ENCODE measurements around the gene FNBP1L.

Gene FNBP1L

GRCh38 chr1:93483606-93484005, 35.7 kb downstream of the FNBP1L start:
- in situ Hi-C loops (cut with HindIII; ENCODE audit: low sequenced_read_pairs): no loop called here

- in situ Hi-C loops (cut with HindIII; ENCODE audit: low sequenced_read_pairs): no loop called here
Observed at GRCh38 chr1:93488207-93488606, 40.3 kb downstream of the FNBP1L start.

GRCh38 chr1:93489756-93490155, 41.8 kb downstream of the FNBP1L start:
- in situ Hi-C loops (cut with HindIII; ENCODE audit: low sequenced_read_pairs): no loop called here

GRCh38 chr1:93490357-93490756, 42.4 kb downstream of the FNBP1L start:
- in situ Hi-C loops (cut with HindIII; ENCODE audit: low sequenced_read_pairs): no loop called here

GRCh38 chr1:93495911-93496310, 48.0 kb downstream of the FNBP1L start:
- in situ Hi-C loops (cut with HindIII; ENCODE audit: low sequenced_read_pairs): no loop called here

GRCh38 chr1:93496520-93496919, 48.6 kb downstream of the FNBP1L start:
- in situ Hi-C loops (cut with HindIII; ENCODE audit: low sequenced_read_pairs): no loop called here

GRCh38 chr1:93499075-93499474, 51.2 kb downstream of the FNBP1L start:
- in situ Hi-C loops (cut with HindIII; ENCODE audit: low sequenced_read_pairs): no loop called here

GRCh38 chr1:93499533-93499932, 51.6 kb downstream of the FNBP1L start:
- in situ Hi-C loops (cut with HindIII; ENCODE audit: low sequenced_read_pairs): no loop called here

- in situ Hi-C loops (cut with HindIII; ENCODE audit: low sequenced_read_pairs): no loop called here
Observed at GRCh38 chr1:93500275-93500674, 52.4 kb downstream of the FNBP1L start.

- in situ Hi-C loops (cut with HindIII; ENCODE audit: low sequenced_read_pairs): no loop called here
Observed at GRCh38 chr1:93501399-93501798, 53.5 kb downstream of the FNBP1L start.

- in situ Hi-C loops (cut with HindIII; ENCODE audit: low sequenced_read_pairs): no loop called here
Observed at GRCh38 chr1:93501829-93502369, 54.0 kb downstream of the FNBP1L start.

- in situ Hi-C loops (cut with HindIII; ENCODE audit: low sequenced_read_pairs): no loop called here
Observed at GRCh38 chr1:93502571-93502970, 54.7 kb downstream of the FNBP1L start.

GRCh38 chr1:93503163-93503562, 55.2 kb downstream of the FNBP1L start:
- in situ Hi-C loops (cut with HindIII; ENCODE audit: low sequenced_read_pairs): no loop called here

- in situ Hi-C loops (cut with HindIII; ENCODE audit: low sequenced_read_pairs): no loop called here
Observed at GRCh38 chr1:93503816-93504215, 55.9 kb downstream of the FNBP1L start.

- in situ Hi-C loops (cut with HindIII; ENCODE audit: low sequenced_read_pairs): no loop called here
Observed at GRCh38 chr1:93504247-93505033, 56.5 kb downstream of the FNBP1L start.

- in situ Hi-C loops (cut with HindIII; ENCODE audit: low sequenced_read_pairs): no loop called here
Observed at GRCh38 chr1:93506126-93506525, 58.2 kb downstream of the FNBP1L start.

- in situ Hi-C loops (cut with HindIII; ENCODE audit: low sequenced_read_pairs): no loop called here
Observed at GRCh38 chr1:93516164-93516563, 68.2 kb downstream of the FNBP1L start.

GRCh38 chr1:93518516-93518915, 70.6 kb downstream of the FNBP1L start:
- in situ Hi-C loops (cut with HindIII; ENCODE audit: low sequenced_read_pairs): no loop called here

GRCh38 chr1:93519199-93519829, 71.4 kb downstream of the FNBP1L start:
- in situ Hi-C loops (cut with HindIII; ENCODE audit: low sequenced_read_pairs): no loop called here

GRCh38 chr1:93521618-93522017, 73.7 kb downstream of the FNBP1L start:
- in situ Hi-C loops (cut with HindIII; ENCODE audit: low sequenced_read_pairs): no loop called here

- in situ Hi-C loops (cut with HindIII; ENCODE audit: low sequenced_read_pairs): no loop called here
Observed at GRCh38 chr1:93522721-93523120, 74.8 kb downstream of the FNBP1L start.

GRCh38 chr1:93525431-93525830, 77.5 kb downstream of the FNBP1L start:
- in situ Hi-C loops (cut with HindIII; ENCODE audit: low sequenced_read_pairs): no loop called here

Data from DLD1 (cell line).